ENCODE measurements around the gene GRID2.

GRID2 gene

DNA sequence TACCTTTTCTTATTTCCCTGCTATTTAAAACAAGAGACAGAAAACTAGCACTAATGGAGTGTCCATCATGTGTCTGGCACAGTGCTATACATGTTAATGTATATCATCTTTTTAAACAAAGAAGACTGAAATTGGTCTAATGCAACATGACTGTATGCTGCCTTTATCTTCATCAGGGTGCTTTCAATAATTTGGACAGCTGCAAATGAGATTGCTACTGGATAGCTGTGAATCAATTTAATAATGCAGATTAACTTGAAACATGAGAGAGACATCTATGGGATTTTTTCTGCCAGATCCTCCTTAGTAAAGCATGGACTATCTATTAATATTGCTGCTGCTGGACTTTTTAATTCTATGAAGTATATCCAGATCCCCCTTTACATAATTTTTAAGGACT lies 1269.5 kb downstream of the GRID2 start:
- Histone ChIP-seq H3K27ac (ENCODE audit: low read length) (no peak overlapping the region), H3K9me3 (ENCODE audit: insufficient read depth, low read depth, low read length) (no peaks in the 10 kb centered on the region), H3K36me3 (ENCODE audit: insufficient read depth, low read depth, low read length) (no peaks in the 10 kb centered on the region), H3K27me3 (ENCODE audit: insufficient read depth, low read length) (no peaks in the 10 kb centered on the region), H3K4me3 (ENCODE audit: low read length) (no peak overlapping the region), H3K4me1 (ENCODE audit: insufficient read depth, low read length) (no peaks in the 10 kb centered on the region), H3K9ac (ENCODE audit: low read depth, low read length) (no peak overlapping the region)

DNA sequence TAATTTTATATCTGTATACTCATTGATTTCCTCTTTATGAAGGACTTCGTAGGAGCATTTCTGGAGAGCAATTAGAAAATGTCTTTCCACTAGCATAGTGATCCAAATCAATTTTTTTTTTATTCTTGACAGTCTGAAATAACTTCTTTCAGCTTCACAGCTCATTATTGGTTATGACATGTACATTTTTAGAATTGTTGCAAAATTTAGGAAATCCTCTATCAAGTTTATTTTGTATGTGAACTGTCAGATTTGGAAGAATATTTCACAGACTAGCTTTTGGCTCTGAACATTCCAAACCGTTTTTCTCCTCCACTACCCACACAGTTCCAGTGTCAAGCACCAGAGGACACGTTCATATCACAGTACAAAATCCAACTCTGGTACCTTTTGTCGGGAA lies 1275.2 kb downstream of the GRID2 start:
- Histone ChIP-seq H3K4me3 (ENCODE audit: low read length) (no peak overlapping the region), H3K9ac (ENCODE audit: low read depth, low read length) (no peak overlapping the region), H3K36me3 (ENCODE audit: insufficient read depth, low read depth, low read length) (no peaks in the 10 kb centered on the region), H3K27me3 (ENCODE audit: insufficient read depth, low read length) (no peaks in the 10 kb centered on the region), H3K4me1 (ENCODE audit: insufficient read depth, low read length) (no peaks in the 10 kb centered on the region), H3K27ac (ENCODE audit: low read length) (no peak overlapping the region), H3K9me3 (ENCODE audit: insufficient read depth, low read depth, low read length) (no peaks in the 10 kb centered on the region)

- Histone ChIP-seq H3K4me1 (ENCODE audit: insufficient read depth, low read length) (no peaks in the 10 kb centered on the region), H3K9me3 (ENCODE audit: insufficient read depth, low read depth, low read length) (peaks cover 7% of the 10 kb centered on the region), H3K27me3 (ENCODE audit: insufficient read depth, low read length) (no peaks in the 10 kb centered on the region)
Observed at GRCh38 chr4:93605163-93605562, 1301.4 kb downstream of the GRID2 start.

DNA sequence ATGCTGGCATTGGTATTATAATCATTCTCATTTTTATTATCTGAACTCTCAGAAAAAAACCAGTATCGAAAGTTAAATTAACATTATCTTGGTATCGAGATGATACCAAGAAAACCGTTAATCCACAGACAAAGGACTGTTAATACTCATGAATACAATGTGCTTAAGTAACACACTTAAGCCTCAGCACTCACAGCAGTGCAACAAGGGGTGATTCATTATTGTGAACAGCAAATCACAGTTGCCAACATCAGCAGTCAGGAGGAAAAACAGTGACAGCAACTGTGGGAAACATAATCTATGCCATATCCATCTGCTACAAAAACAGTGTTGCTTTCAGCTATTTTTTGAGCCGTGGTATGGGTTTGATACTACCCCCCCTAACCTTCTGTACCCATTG lies 1313.8 kb downstream of the GRID2 start:
- Histone ChIP-seq H3K27me3 (ENCODE audit: insufficient read depth, low read length) (no peaks in the 10 kb centered on the region), H3K27ac (ENCODE audit: low read length) (no peak overlapping the region), H3K9ac (ENCODE audit: low read depth, low read length) (no peak overlapping the region), H3K4me1 (ENCODE audit: insufficient read depth, low read length) (no peaks in the 10 kb centered on the region), H3K36me3 (ENCODE audit: insufficient read depth, low read depth, low read length) (no peaks in the 10 kb centered on the region), H3K4me3 (ENCODE audit: low read length) (no peak overlapping the region), H3K9me3 (ENCODE audit: insufficient read depth, low read depth, low read length) (no peaks in the 10 kb centered on the region)

More at GRCh38 chr4:93605163-93605562, 1301.4 kb downstream of the GRID2 start:
- Histone ChIP-seq H3K36me3 (ENCODE audit: insufficient read depth, low read depth, low read length) (no peaks in the 10 kb centered on the region), H3K4me3 (ENCODE audit: low read length) (no peak overlapping the region), H3K27ac (ENCODE audit: low read length) (no peak overlapping the region), H3K9ac (ENCODE audit: low read depth, low read length) (no peak overlapping the region)

- H3K9me3 ChIP-seq (ENCODE audit: insufficient read depth, low read depth, low read length), result no peaks in the 10 kb centered on the region
- no peak overlapping the region for H3K27ac ChIP-seq (ENCODE audit: low read length)
- no peak overlapping the region for H3K9ac ChIP-seq (ENCODE audit: low read depth, low read length)
- no peaks in the 10 kb centered on the region for H3K27me3 ChIP-seq (ENCODE audit: insufficient read depth, low read length)
- H3K4me1 ChIP-seq (ENCODE audit: insufficient read depth, low read length), result 0 out of 2 replicates have a peak, but pooled peaks cover 3% of the 10 kb centered on the region
- H3K4me3 ChIP-seq (ENCODE audit: low read length), result no peak overlapping the region
- no peaks in the 10 kb centered on the region for H3K36me3 ChIP-seq (ENCODE audit: insufficient read depth, low read depth, low read length)
Observed at GRCh38 chr4:93633721-93634120, 1330.0 kb downstream of the GRID2 start.

DNA sequence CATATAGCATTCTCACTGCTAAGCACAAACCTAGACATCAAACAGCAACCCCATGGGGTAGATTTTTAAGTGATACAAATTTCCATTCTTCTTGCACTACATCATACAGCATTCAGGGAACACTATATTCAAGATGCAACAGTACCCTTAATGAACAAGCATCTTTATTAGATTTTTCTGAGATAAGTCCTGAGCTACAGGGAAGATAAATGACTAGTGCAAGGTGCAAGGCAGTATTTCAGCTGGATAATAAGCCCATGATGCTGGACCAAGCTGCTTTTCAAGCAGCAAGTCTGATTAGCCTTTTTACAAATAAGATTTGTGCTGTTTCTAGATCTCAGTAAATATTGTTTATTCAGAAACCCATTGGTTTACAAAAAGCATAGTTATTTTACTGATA lies 1332.2 kb downstream of the GRID2 start:
- Histone ChIP-seq H3K36me3 (ENCODE audit: insufficient read depth, low read depth, low read length) (no peaks in the 10 kb centered on the region), H3K27me3 (ENCODE audit: insufficient read depth, low read length) (no peaks in the 10 kb centered on the region), H3K9me3 (ENCODE audit: insufficient read depth, low read depth, low read length) (no peaks in the 10 kb centered on the region), H3K27ac (ENCODE audit: low read length) (no peak overlapping the region), H3K9ac (ENCODE audit: low read depth, low read length) (no peak overlapping the region), H3K4me3 (ENCODE audit: low read length) (no peak overlapping the region), H3K4me1 (ENCODE audit: insufficient read depth, low read length) (0 out of 2 replicates have a peak, but pooled peaks cover 3% of the 10 kb centered on the region)

GRCh38 chr4:93645120-93645519 lies 1341.4 kb downstream of the GRID2 start:
- no peak overlapping the region for H3K4me3 ChIP-seq (ENCODE audit: low read length)

DNA sequence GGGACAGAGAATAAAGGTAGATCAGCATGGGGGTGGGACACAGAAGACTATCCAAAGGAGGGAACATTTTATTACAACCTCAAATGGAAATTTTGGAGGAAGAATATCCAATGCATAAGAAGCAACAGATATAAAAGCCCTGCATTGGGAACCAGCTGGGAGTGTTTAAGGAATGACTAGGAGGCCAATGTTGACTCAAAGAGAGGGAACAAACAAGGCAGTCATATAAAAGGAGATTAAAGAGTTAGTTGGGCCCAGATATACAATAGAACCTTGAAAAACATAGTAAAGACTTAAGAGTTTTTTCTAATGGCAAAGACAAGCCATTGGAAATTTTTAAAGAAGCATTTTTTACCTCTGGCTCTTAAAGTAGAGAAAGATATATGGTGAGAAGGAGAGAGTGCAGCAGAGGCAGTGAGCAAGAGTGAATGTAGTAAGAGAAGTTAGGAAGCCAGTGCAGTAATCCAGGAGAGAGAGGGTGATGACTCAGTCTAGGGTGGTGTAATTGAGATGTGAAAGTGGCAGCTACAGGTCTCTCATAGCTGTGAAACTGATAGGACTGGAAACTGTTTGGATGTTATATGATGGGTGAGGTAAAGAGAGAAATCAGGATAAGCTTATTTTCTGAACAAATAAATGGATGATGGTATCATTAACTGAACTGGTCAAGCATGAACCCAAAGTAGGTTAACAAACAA lies 1342.6 kb downstream of the GRID2 start:
- Histone ChIP-seq H3K9me3 (ENCODE audit: insufficient read depth, low read depth, low read length) (no peaks in the 10 kb centered on the region), H3K27me3 (ENCODE audit: insufficient read depth, low read length) (no peaks in the 10 kb centered on the region), H3K4me1 (ENCODE audit: insufficient read depth, low read length) (peaks cover 8% of the 10 kb centered on the region; the same call in 1 of the 2 replicates), H3K27ac (ENCODE audit: low read length) (no peak overlapping the region), H3K9ac (ENCODE audit: low read depth, low read length) (no peak overlapping the region), H3K4me3 (ENCODE audit: low read length) (no peak overlapping the region), H3K36me3 (ENCODE audit: insufficient read depth, low read depth, low read length) (no peaks in the 10 kb centered on the region)

More at GRCh38 chr4:93645120-93645519, 1341.4 kb downstream of the GRID2 start:
- Histone ChIP-seq H3K4me1 (ENCODE audit: insufficient read depth, low read length) (peaks cover 8% of the 10 kb centered on the region; the same call in 1 of the 2 replicates), H3K36me3 (ENCODE audit: insufficient read depth, low read depth, low read length) (no peaks in the 10 kb centered on the region), H3K9ac (ENCODE audit: low read depth, low read length) (no peak overlapping the region; the same call in 1 of the 2 replicates), H3K9me3 (ENCODE audit: insufficient read depth, low read depth, low read length) (no peaks in the 10 kb centered on the region), H3K27ac (ENCODE audit: low read length) (no peak overlapping the region), H3K27me3 (ENCODE audit: insufficient read depth, low read length) (no peaks in the 10 kb centered on the region)

DNA sequence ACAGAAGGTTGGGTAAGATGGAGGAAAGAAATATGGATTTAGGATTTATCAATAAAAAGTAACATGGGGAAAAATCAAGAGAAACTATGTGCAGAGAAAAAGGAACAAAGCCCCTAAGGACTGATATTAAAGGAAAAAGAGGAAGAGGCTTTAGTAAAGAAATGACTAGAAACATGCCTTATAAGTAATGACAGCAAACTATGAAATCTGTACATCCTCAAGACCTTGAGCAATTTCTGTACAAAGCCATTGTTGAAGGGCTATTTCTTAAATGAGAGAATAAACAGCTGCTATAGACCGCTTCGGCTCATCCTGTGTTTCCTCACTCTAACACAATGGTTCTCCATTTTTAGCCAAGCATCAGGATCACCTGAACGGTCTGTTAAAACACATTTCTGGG lies 1344.5 kb downstream of the GRID2 start:
- Histone ChIP-seq H3K27ac (ENCODE audit: low read length) (no peak overlapping the region), H3K9ac (ENCODE audit: low read depth, low read length) (no peak overlapping the region), H3K36me3 (ENCODE audit: insufficient read depth, low read depth, low read length) (no peaks in the 10 kb centered on the region), H3K9me3 (ENCODE audit: insufficient read depth, low read depth, low read length) (no peaks in the 10 kb centered on the region), H3K4me1 (ENCODE audit: insufficient read depth, low read length) (peaks cover 8% of the 10 kb centered on the region; the same call in 1 of the 2 replicates), H3K27me3 (ENCODE audit: insufficient read depth, low read length) (no peaks in the 10 kb centered on the region), H3K4me3 (ENCODE audit: low read length) (no peak overlapping the region)

GRCh38 chr4:93649828-93650227 lies 1346.1 kb downstream of the GRID2 start:
- Histone ChIP-seq H3K4me3 (ENCODE audit: low read length) (no peak overlapping the region), H3K36me3 (ENCODE audit: insufficient read depth, low read depth, low read length) (no peaks in the 10 kb centered on the region), H3K9ac (ENCODE audit: low read depth, low read length) (no peak overlapping the region), H3K9me3 (ENCODE audit: insufficient read depth, low read depth, low read length) (no peaks in the 10 kb centered on the region), H3K4me1 (ENCODE audit: insufficient read depth, low read length) (peaks cover 8% of the 10 kb centered on the region; the same call in 1 of the 2 replicates), H3K27me3 (ENCODE audit: insufficient read depth, low read length) (no peaks in the 10 kb centered on the region), H3K27ac (ENCODE audit: low read length) (no peak overlapping the region)

DNA sequence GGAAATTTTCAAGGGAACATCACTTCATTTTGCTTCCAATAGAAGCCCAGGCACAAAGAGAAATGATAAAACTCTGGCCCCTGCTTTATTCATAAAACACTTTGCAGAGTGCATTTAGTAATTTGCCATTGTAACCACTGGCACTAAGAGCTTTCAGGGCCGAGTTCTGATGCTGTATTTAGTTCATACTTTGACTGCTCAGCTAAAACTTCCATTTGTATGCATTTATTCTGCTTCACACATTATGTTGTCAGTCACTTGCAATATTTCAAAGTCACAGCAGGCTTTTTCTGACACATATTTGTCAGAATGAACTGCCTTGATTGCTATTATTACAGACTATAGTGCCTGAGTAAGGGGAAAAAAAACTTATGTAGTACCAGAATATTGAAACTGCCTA lies 1350.4 kb downstream of the GRID2 start:
- no peaks in the 10 kb centered on the region for H3K27me3 ChIP-seq (ENCODE audit: insufficient read depth, low read length)

DNA sequence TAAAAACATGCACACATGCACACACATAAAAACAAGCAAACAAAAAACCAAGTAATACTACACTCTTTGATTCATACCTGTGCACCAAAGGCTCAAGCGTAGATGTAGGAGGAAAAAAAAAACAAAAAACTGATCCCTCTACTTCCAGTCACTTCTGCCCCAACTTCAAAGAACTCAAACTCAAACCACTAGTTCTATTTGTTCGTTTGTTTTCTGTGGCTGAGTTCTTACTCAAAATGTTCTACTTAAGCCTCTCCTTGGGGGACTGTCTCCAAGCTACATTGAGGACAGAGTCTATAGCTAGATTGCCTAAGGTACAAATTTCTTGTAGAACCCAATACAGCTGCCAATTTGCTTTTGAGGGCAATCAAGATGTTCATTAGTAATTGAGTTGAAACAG lies 1353.8 kb downstream of the GRID2 start:
- H3K9me3 ChIP-seq (ENCODE audit: insufficient read depth, low read depth, low read length), result no peaks in the 10 kb centered on the region
- H3K27me3 ChIP-seq (ENCODE audit: insufficient read depth, low read length), result no peaks in the 10 kb centered on the region
- H3K4me3 ChIP-seq (ENCODE audit: low read length), result no peak overlapping the region
- no peak overlapping the region for H3K9ac ChIP-seq (ENCODE audit: low read depth, low read length)
- H3K4me1 ChIP-seq (ENCODE audit: insufficient read depth, low read length), result peaks cover 11% of the 10 kb centered on the region
- H3K36me3 ChIP-seq (ENCODE audit: insufficient read depth, low read depth, low read length), result no peaks in the 10 kb centered on the region
- H3K27ac ChIP-seq (ENCODE audit: low read length), result no peak overlapping the region

More for the DNA sequence above, 1350.4 kb downstream of the GRID2 start:
- Histone ChIP-seq H3K9ac (ENCODE audit: low read depth, low read length) (no peak overlapping the region), H3K36me3 (ENCODE audit: insufficient read depth, low read depth, low read length) (no peaks in the 10 kb centered on the region), H3K4me3 (ENCODE audit: low read length) (no peak overlapping the region), H3K4me1 (ENCODE audit: insufficient read depth, low read length) (peaks cover 14% of the 10 kb centered on the region; the same call in 1 of the 2 replicates), H3K9me3 (ENCODE audit: insufficient read depth, low read depth, low read length) (no peaks in the 10 kb centered on the region), H3K27ac (ENCODE audit: low read length) (no peak overlapping the region)
